HG03095 (cell line): ENCODE data around the gene C20orf204.

Source experiments
- ATAC-seq: cut with Tn5 transposase; IDR thresholded peaks from one replicate; pipeline ENCODE4 v1.9.1; 2021; ENCODE audit warnings: moderate library complexity; ENCODE audit not compliant: unreplicated experiment

C20orf204 gene

DNA sequence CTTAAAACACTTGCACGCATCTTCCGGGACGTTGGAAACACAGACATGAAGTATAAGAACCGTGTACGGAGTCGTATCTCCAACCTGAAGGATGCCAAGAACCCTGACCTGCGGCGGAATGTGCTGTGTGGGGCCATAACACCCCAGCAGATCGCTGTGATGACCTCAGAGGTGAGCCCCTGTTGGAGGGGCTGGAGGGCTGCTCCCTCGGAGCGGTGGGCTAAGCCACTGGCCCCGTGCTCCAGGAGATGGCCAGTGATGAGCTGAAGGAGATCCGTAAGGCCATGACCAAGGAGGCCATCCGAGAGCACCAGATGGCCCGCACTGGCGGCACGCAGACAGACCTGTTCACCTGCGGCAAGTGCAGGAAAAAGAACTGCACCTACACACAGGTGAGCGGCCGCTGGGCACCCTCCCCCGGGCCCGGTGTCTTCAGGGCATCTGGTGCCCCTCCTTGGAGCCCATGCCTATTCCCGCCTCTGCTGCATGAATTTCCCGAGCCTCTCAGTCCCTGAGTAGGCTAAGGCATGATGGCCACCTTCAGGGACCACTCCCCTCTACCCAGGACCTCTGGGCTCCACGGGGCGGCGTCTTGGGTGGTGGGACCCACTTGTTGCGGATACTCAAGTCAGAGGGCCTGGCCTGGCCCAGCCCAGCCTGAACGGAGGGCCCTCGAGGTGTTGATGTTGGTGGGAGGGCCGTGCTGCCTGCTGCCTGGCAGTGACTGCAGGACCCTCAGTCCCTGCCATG lies 34.4 kb downstream of the C20orf204 start:
- ATAC-seq, result no peak

DNA sequence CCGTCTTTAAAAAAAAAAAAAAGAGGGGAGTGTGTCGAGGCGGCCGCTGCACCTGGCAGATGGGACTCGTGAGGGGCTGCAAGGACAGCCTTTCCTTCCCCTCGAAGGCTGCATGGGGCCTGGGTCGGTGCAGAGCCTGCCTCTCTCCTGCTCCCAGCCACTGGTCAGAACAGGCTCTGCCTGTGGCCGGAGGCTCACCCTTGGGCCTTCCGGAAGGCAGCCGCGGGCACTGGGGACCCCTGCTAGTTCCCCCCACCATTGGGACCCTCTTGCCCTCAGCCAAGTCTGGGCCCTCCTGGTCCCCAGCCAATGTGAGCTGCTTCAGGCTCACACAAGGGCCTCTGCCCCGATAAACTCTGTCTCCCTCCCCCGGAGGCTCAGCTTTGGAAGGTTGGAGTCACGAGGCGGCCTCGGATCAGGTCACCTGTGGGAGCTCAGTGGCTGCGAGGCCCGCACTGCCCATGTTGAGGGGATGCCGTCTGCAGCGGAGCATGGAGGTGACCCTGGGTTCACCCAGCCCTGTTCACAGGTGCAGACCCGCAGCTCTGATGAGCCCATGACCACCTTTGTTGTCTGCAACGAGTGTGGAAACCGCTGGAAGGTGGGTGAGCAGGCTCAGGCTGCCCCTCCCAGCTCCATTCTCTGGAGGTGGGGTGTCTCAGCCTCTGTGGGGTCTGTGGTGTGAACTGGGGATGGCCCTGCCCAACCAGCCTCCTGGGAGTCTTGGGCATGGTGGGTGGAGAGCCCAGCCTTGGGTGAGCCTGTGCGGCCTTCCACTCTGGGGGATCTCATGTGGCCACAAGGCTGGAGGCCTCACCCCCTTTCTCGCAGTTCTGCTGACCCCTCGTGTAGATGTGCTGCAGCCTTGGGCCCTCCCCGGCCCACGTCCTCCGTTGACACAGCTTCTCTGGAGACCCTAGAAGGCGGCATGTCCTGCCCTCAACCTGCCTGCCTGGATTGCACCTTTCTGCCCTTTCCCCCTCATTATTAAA lies 35.7 kb downstream of the C20orf204 start:
- ATAC-seq, result no peak

DNA sequence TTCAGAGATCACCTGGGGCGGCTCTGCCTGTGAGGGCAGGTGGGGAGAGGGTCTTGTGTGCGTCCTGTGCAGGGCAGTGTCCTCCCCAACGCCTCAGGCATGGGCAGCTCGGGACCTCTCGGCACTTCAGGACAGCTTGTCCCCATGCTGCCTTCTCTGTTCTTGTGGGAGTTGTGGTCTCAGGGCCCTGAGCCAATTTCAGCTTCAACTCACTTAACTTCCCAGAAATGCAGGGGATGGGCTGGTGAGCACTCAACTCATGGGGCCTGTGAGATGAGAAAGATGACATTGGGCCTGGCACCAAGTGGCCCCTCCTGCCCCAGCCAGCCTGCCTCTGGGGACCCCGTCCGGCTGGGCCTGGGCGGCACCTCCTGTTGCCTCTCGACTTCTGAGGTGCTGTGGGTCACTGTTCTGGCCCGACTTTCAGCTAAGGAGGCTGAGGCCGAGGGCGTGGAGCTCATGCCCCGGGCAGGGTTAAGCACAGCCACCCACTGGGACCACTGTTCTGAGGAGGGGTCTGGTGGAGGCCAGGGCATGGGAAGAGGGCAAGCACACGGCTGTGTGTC lies 36.6 kb downstream of the C20orf204 start:
- no peak for ATAC-seq

DNA sequence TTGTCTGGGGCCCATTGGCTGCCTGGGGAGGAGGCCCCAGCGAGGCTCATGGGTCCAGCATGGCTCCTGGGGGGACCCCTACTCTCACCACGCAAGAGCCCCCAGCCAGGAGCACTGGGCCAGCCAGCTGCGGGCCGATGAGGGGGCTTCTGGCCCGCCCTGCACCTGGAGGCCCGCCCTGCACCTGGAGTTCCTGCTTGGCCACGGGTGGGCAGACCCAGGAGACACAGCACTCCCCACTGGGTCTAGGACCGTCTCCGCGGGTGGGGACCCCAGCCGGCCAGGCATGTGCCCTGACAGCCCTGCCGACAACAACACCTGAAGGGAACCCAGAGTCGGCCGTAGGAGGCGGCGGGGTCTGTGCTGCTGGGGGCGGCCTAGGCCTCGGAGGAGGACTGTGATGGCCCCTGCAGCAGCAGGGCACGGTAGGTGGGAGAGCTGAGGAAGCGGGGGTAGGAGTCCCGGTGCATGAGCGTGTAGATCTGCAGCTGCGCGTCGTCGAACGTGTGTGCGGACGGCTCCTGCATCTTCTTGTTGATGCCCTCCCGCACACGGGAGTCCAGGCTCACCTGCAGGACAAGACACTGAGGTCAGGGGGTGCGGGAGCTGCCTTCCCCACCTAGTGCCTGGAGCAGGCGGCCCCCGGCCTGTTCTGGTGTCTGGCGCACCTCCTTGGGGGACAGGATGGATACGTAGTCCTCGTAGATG lies 37.6 kb downstream of the C20orf204 start:
- no peak for ATAC-seq

DNA sequence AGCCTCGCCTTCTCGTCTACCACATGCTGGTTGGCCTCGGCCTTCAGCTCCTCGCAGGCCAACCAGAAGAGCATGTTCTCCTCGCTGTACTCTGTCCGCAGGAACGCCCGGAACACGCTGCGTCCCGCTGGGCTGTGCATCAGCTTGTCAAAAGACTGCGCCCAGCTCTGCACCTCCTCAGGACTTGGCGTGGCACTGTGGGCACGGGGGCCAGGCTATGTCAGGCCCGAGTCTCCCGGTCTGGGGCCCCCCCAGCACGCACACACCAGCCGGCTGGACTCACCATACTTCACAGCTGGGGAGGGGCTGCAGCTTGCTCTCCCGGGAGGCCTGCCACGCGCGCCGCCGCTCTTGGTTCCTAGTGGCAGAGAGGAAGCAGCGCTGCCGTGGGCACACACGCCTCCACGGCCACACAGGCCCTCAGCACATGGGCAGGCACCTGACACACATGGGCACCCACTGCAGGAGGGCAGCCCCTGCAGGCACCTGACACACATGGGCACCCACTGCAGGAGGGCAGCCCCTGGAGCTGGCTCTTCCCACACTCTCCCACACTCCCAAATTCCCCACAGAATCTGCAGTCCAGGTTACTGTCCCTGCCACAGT lies 38.3 kb downstream of the C20orf204 start:
- no peak for ATAC-seq

DNA sequence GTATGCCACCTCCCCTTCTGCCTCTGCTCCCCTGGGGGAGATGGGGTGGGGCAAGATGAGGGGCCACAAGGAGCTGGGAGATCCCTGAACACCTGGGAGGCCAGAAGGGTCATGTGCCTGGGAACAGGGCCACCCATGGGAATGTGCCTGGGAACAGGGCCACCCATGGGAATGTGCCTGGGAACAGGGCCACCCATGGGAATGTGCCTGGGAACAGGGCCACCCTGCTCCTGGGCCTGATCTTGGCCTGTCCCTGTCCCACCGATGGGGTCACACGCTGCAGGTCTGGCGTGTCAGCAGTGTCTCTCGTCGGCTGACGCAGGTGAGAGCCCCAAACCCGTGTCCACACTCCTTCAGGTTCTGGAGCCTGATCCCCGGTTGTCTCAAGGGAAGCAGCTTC lies 39.0 kb downstream of the C20orf204 start:
- no peak for ATAC-seq

DNA sequence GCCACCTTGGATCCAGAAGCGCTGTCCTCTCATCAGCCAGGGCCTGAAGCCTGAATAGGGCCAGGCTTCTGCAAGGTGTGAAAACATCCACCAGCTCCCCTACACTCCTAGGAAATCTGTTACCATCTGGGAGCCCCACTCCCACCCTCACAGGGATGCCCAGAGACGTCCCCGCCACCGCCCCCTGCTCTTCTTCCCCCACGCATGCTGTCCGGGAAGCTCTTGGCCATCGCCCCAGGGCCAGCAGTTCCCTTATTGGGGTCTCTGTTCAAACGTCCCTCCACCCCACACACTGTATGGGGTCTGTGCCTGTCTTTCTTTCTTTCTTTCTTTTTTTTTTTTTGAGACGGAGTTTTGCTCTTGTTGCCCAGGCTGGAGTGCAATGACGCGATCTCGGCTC lies 39.6 kb downstream of the C20orf204 start:
- no peak for ATAC-seq

DNA sequence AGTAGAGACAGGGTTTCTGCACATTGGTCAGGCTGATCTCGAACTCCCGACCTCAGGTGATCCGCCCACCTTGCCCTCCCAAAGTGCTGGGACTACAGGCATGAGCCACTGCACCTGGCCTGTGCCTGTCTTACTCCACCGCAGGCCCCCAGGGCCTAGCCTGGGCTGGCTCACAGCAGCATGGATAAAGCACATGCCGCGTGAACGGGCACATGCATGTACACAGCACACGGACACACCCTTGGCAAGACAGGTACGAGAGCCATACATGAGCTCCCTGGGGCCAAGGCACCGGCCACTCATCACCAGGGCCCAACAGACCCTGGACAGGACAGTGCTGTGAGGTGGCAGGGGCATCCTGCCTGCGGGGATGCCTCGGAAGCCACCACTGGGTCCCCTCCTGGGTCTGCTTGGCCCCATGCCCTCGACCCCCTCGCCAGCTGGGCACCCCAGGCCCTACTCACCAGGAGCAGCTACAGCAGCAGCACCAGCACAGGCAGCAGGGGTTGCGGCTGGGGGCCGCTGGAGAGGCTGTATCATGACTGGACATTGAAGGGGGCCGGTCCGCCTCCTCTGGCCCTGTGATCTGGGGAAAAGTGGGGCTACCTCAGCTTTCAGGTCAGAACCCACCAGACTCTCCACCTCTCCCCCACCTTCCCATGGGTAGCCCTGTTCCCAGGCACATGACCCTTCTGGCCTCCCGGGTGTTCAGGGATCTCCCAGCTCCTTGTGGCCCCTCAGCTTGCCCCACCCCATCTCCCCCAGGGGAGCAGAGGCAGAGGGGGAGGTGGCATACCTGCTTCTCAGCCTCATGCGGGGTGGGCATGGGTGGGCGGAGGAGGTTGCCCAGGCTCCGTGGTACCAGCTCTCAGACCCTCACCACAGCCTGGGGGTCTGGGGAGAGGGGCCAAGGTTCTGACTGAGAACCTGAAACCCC lies 40.3 kb downstream of the C20orf204 start:
- no peak for ATAC-seq

DNA sequence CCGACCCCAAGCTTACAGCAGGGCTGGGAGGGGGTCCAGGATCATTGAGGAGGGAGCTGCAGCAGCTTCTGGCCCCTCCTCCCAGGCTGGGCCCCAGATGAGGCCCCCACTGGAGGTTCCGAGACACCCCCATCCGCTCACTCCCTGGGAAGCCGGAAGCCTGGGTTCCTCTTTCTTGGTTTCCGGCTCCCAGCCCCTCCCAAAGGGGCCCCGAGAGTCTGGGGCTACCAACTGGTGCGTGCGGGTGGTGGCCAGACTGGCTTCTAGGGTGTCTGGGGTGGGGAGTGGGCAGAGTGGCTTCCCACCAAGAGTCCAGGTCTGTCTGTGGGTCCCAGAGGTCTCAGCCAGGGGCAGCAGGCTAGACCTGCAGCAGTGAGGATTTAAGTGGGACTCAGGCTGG lies 41.1 kb downstream of the C20orf204 start:
- ATAC-seq, result no peak

DNA sequence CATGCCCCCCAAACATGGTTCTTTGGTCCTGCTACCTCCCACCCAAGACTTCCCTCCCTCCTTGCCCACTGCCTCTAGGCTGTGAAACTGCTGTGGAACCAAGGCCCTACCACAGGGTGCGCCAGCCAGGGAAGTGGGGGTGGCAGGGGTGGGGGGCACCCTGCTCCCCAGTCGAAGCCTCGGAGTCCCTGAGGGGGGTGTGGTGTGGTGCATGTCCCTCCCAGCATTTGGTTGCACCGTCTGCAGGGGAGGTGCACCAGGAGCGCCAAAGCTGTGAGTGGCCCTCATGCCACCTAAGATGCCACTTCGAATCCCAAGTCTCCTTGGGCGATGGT lies 41.5 kb downstream of the C20orf204 start:
- ATAC-seq, result no peak

DNA sequence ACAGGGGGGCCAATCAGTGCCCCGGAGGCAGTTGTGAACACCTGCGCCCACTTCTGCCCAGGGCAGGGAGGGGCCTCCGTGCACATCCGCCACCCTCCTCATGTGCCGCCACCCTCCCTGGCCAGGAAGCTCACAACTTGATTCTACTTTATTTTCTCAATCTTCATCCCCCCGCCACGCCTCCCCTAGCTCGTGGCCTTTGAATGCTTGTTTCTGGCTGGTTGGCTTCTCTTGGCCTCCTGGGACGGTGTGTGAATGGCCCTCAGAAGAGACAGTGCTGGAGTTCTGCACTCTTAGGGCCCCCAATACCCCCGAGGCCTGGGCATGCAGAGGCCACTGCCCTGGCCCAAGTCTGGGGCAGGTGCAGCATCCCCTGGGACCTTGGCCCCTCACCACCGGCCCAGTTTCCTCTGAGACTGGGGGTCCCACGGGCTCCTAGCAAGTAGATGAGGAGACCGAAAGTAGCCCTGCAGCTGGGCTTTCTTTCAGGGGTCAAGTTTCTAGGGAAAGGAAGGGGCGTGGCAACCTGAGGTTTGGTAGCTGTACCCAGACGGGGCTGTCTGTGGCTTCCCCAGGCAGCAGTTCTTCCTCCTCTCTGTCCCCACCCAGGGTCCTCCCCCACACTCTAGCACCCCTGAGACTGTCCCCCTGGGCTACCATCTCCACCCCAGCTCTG lies 42.0 kb downstream of the C20orf204 start:
- no peak for ATAC-seq

DNA sequence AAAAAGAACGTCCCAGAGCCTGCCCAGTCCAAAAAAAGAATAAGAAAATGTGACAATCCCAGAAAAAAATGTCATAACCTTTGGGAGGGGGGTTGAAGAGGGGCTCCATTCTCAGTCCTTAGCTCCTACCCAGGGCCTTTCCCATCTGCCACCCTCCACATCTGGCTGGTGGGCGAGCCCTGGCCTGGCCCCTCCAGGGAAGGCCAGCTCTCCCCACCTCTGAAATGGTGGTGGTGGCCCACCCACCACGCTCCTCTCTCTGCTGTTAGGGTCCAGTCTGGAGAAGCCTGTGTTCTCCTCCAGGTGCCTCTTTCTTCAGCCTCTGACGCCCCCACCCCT lies 42.9 kb downstream of the C20orf204 start:
- ATAC-seq, result no peak

DNA sequence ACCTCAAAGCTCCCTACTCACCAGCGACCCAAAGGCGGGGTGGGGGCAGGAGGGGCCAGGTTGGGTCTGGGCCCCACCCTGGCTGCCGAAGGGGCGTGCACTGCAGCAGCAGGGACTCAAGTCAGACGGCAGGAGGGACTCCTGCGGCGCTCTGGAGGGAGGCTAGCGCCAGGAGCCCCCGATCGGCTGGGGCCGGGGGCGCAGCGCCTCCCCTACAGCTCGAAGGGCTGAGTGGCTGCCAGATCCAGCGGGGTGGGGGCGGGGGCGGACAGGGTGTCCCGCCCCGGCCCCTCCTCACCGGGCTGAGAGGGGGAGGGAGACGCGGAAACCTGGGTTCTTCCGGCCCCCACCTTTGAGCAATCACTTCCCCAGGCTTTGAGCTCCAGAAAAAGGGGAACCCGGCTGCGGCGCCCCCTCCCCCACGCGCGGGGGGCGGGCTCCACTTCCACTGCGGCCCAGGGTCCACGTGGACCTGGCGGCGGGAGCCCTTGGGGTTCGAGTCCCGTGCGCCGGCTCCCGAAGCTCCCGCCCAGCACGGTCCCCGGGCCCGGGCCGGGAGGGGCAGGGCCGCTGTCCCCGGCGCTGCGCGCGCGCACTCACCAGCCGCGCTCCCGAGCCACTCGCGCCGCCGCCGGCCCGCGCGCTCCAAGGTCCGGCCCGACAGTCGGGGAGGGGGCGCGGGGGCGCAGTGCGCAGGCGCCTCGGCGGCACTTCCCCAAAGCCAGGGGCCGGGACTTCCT lies 43.5 kb downstream of the C20orf204 start, which contains the start of gene RGS19:
Gene RGS19 (minus strand): TSS at position 246 of the 740 bp plus-strand sequence. CDS start 2,632 bp downstream, outside the sequence.
- ATAC-seq, result no peak

DNA sequence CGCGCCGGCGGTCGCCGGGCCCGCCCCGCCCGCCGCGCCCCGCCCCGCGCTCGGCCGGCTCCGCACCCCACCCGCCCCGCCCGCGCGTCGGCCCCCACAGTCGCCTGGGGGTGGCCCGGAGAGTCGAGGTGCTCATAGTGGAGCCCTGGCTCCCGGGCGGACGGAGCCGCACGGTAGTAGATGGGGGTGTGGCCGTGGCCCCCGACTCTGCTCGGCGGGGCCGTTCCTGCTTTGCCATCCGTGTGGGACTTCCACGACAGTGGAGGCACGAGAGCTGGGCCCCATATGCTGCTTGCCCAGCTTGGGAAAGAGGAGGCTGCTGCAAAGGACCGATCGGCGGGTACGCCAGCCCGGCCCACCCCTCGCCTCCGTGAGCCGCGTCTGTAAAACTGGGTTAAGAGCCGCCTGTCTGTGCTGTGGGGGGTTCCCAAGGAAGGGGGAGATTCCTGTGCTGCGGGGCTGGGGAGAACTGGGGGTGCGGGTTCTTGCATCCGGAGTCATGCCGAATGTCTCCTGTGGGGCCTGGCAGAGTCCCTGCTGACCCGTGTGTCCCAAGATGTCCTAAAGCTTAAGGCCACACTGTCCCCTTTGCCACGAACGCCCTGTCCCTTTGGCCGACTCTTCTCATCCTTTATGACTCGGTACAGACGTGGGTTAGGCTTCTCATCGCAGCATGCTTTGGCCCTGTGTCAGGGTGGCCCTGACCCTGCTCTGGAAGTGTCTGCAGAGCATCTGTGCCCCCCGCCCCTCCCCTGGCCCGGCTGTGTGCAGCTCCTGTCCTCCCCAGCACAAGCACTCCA lies 44.2 kb downstream of the C20orf204 start, which contains the start of gene OPRL1:
Gene OPRL1 (plus strand): TSS at position 70 of the 800 bp plus-strand sequence. CDS start 12,639 bp downstream, outside the sequence.
- ATAC-seq, result no peak

DNA sequence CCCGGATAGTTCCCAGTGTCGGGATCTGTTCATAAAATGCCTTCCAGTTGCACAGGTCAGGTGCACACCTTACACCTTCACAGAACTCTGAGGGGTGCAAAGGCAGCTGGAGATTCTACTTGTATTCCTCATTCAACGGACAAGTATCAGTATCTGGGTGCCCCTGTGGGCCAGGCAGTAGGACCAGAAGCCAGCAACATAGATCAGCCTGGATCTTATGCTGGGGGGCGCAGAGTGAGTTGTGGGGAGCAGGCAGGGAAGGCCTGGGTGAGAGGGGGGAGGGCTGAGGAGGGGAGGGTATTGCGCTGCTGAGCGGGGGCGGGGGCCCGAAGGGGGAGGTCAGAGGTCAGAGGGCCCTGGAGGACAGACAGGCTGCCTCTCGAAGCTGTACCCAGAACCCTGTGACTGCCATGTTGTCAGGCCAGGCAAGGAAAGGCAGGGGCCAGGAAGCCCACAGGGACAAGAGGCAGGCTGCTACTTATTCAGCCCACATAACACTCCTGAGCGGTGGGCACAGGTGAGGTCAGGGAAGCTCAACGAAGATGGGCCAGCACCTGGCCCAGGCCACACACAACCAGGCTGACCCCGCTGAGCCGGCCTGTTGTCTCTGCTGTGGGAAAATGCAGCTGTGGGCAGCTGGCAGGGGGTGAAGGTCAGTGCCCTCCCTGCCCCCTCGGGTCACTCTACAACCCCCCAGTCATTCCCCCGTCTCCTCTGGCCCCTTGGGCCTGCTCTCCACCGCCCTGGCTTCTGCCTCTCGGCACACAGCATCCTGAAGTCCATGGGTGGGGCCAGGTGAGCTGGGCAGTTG lies 45.0 kb downstream of the C20orf204 start:
- ATAC-seq, result no peak

DNA sequence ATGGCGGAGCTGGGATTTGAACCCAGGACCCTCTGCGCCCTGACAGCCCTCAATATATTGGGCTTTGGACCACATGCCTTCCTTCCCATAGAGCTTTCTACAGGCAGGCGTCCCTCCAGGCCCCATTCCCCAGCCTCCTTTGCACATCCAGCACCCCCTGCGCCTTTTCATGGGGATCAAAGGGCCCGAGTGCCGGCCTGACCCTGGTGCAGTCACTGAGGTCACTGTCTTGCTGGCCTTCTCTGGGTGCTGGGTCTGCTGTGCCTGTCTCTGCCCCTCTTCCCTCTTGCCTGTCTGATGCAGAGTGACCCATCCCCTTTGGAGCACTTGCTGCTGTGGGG lies 45.6 kb downstream of the C20orf204 start:
- no peak for ATAC-seq
